ENCODE measurements around the gene JTB.

GRCh38 chr1:153987621-153988020 lies 10.1 kb upstream of the JTB start:
- TF ChIP-seq CTCF (IDR thresholded peaks at IDR 0.05) = no peak
- TF ChIP-seq EP300 (IDR thresholded peaks at IDR 0.05) = no peak
- no peak for TF ChIP-seq POLR2A (IDR thresholded peaks at IDR 0.05)

Data from ovary (tissue), 3 donors.